Esophagus muscularis mucosa (tissue), 4 donors: Measurements from ENCODE around the gene ADAMTS17. TPM values are rescaled to one million over a fixed set of nuclear protein-coding genes. Genes with fewer than 3 reads are reported as not detected.

ENCODE experiments used
- DNase-seq: peaks from one replicate; pipeline ENCODE4 v3.0.0-alpha.2; 2017; ENCODE audit errors: extremely low spot score
- H3K27ac ChIP-seq, 4 donors: fragments of 200-600 bp; sonication (generic); replicated peaks in 1 of 4; 1 replicate in 3 of 4; 2 replicates in 1 of 4; pipeline ENCODE4 v1.5.1; 2016 to 2019; ENCODE audit warnings: mild to moderate bottlenecking in 1 of 4
- H3K27me3 ChIP-seq, 4 donors: fragments of 200-600 bp; sonication (generic); one replicate each; pipeline versions ENCODE4 v1.5.1 to v1.6.0; 2016 to 2019
- H3K36me3 ChIP-seq, 4 donors: fragments of 200-600 bp; sonication (generic); one replicate each; pipeline ENCODE4 v1.5.1; 2016 to 2019
- H3K4me1 ChIP-seq, 4 donors: fragments of 200-600 bp; sonication (generic); one replicate each; pipeline ENCODE4 v1.5.1; 2016 to 2019
- H3K4me3 ChIP-seq, 4 donors: fragments of 200-600 bp; sonication (generic); 1 replicate in 2 of 4; 2 replicates in 2 of 4; pipeline ENCODE4 v1.5.1; 2016 to 2019; ENCODE audit warnings: mild to moderate bottlenecking in 4 of 4, moderate library complexity in 1 of 4
- H3K9me3 ChIP-seq, 4 donors: fragments of 200-600 bp; sonication (generic); 1 replicate in 3 of 4; 2 replicates in 1 of 4; pipeline ENCODE4 v1.5.1; 2016 to 2019
- EP300 ChIP-seq: sonication (generic); formaldehyde crosslinking; IDR thresholded peaks from one replicate; pipeline ENCODE4 v1.6.1; 2017; ENCODE audit warnings: antibody characterized with exemption
- POLR2A ChIP-seq: fragments of 450-650 bp; IDR thresholded peaks from one replicate; pipeline ENCODE4 v1.6.1; 2017; ENCODE audit warnings: antibody characterized with exemption, moderate library complexity, mild to moderate bottlenecking, low read depth
- POLR2AphosphoS5 ChIP-seq, 2 donors: sonication (generic); formaldehyde crosslinking; IDR thresholded peaks; one replicate each; pipeline ENCODE4 v1.6.1; 2017; ENCODE audit warnings: antibody characterized with exemption in 2 of 2
- WGBS: methylation state at CpG from one replicate; pipeline ENCODE4 v1.1.5; 2018; 5-methylcytosine and 5-hydroxymethylcytosine counted together
- intact Hi-C: fragments of 100-400 bp; cut with DNase I; formaldehyde crosslinking; loops from one replicate; pipeline ENCODE4 v1.15.1; 2023
- total RNA-seq, 4 donors: library from RNA; depleted of rRNA; stranded (reverse); fragments of >200 nt; gene quantifications; one replicate each; pipeline versions ENCODE4 v1.1.0 to v1.2.1, GENCODE V29; 2016
- TF ChIP-seq, protein P1 (sequence below), 3 experiments: fragments of 200-600 bp in 2 of 3; fragments of 450-650 bp in 1 of 3; sonication (generic) in 2 of 3; IDR thresholded peaks; one replicate each; pipeline ENCODE4 v1.5.1; 2017 to 2019; ENCODE audit warnings: antibody characterized with exemption in 3 of 3, mild to moderate bottlenecking in 2 of 3, moderate library complexity in 1 of 3

The ADAMTS17 gene
- total RNA-seq, 4 donors from 2014 or later: 5.3 to 12.0 (median 6.6) TPM

DNA sequence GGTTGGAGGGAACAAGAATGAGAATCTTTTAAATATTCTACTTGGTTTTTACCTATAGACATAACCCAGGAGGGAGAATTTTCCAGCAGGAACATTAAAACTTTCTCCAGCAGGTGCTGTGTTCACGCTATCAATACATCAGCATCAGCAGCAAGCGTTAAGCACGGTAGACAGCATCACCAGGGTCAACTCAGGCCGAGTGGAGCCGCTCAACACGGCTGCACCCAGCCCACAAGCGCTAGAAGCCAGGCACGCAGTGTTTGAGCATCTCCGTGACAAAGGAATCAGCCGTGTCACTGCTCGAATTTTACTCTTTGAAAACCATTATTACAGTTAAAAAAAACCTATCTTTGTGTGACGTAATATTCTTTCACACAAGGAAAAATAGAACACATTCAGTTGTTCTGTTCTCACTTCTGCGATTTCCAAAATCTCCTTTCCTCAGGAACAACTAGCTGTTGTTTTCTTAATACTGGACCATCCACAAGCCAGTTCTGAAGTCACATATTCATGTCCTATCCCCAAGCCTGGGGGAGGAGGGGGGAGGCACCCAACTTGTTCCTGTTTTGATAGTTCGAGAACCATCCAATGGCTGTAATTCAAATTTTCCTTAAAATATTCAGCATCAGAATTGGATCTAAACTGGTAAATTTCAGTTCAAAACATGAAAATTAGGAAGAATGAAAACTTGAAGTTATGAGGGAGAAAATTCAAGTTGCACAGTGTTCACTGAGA, 77.9 kb downstream of the ADAMTS17 start:
- Histone ChIP-seq H3K36me3 (peaks cover 0 to 7% (median 0%) of the 10 kb centered on the region in 4 donors), H3K27ac (no peak overlapping the region), H3K27me3 (no peaks in the 10 kb centered on the region), H3K4me3 (no peak overlapping the region), H3K4me1 (no peaks in the 10 kb centered on the region), H3K9me3 (no peaks in the 10 kb centered on the region)
- 85% methylated on average over 14 of the region's 14 CpGs for WGBS
- DNase-seq: peak; percentile 62
- TF ChIP-seq, protein P1, sequence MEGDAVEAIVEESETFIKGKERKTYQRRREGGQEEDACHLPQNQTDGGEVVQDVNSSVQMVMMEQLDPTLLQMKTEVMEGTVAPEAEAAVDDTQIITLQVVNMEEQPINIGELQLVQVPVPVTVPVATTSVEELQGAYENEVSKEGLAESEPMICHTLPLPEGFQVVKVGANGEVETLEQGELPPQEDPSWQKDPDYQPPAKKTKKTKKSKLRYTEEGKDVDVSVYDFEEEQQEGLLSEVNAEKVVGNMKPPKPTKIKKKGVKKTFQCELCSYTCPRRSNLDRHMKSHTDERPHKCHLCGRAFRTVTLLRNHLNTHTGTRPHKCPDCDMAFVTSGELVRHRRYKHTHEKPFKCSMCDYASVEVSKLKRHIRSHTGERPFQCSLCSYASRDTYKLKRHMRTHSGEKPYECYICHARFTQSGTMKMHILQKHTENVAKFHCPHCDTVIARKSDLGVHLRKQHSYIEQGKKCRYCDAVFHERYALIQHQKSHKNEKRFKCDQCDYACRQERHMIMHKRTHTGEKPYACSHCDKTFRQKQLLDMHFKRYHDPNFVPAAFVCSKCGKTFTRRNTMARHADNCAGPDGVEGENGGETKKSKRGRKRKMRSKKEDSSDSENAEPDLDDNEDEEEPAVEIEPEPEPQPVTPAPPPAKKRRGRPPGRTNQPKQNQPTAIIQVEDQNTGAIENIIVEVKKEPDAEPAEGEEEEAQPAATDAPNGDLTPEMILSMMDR (IDR thresholded peaks at IDR 0.05): no peak
- TF ChIP-seq EP300 (no peak), POLR2AphosphoS5 (IDR thresholded peaks at IDR 0.05) (no peak), POLR2A (no peak)
- intact Hi-C loops: no loop called here

DNA sequence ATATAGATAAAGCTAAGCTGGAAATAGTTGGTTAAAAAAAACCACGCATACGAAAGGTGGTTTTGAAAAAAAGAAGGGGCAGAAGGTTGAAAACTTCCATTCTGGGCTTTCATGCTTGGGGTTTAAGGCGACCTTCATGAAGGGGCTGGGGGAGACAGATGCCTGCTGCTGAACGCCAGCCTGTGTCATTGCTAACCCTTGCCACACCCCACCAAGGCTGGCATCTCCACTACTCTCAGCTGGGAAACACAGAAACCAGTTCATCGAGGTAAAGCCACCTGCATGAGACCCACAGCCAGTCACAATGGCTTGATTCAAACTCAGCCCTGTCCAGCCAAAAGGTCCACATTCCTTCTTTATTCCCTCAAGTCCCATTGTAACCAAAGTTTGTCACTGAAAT, 78.7 kb downstream of the ADAMTS17 start:
- 93% methylated on average over 5 of the region's 5 CpGs for WGBS
- H3K4me1 ChIP-seq: no peaks in the 10 kb centered on the region
- intact Hi-C loops: no loop called here
- peak; percentile 29 for DNase-seq
- H3K9me3 ChIP-seq: no peaks in the 10 kb centered on the region
- H3K27ac ChIP-seq: no peak overlapping the region
- H3K27me3 ChIP-seq: no peaks in the 10 kb centered on the region
- TF ChIP-seq EP300 (no peak), POLR2AphosphoS5 (IDR thresholded peaks at IDR 0.05) (no peak), POLR2A (no peak)
- TF ChIP-seq, protein P1 (IDR thresholded peaks at IDR 0.05): no peak
- peaks cover 0 to 11% (median 0%) of the 10 kb centered on the region in 4 donors for H3K36me3 ChIP-seq
- H3K4me3 ChIP-seq: no peak overlapping the region

DNA sequence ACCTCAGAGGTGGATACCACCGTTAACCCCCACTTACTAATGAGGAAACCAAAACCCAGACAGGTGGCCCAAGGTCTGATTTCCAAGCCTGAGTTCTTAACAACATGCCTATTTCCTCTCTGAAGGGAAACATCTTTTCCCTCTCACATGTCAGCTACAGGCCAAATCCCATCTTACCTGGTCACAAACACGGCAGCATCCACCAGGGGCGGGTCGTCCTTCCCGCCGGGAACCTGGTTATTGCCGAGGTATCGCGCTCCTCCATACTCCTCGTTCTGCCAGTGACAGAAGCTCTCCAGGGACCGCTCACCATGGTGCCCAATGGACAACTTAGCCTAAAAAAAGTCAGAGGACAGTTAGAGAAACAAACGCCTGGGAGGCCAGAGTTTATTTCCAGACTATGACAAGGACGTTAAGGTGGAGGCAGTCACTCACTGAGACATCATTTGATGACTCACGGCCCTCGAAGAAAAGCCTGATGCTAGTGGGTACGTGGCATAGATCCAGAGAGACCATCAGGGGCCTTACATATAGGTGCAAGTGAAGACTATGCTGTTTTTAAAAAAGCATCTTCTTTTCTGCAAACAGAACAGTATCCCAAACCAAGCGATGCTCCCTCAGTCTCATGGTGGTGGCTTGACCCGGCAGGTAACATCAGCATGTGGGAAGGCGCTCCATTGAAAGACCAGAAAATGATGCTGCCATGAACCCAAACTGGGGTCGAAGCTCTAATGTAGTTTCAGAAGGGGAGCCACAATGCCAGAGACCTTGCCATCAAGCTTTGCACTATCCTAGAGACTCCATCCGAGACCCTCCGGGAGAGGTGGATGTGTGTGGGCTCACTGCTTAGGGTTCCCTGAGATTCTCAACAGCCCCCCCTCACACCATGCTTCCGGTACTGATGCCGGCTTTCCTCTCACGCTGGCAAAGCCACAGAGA, 80.2 kb downstream of the ADAMTS17 start:
- intact Hi-C loops: no loop called here
- WGBS: 83% methylated on average over 23 of the region's 25 CpGs
- peak; percentile 90 for DNase-seq
- no peaks in the 10 kb centered on the region for H3K9me3 ChIP-seq
- TF ChIP-seq POLR2A: no peak
- H3K4me3 ChIP-seq: no peak overlapping the region
- H3K27me3 ChIP-seq: no peaks in the 10 kb centered on the region
- no peaks in the 10 kb centered on the region for H3K4me1 ChIP-seq
- peaks cover 0 to 18% (median 0%) of the 10 kb centered on the region in 4 donors for H3K36me3 ChIP-seq
- H3K27ac ChIP-seq: no peak overlapping the region

DNA sequence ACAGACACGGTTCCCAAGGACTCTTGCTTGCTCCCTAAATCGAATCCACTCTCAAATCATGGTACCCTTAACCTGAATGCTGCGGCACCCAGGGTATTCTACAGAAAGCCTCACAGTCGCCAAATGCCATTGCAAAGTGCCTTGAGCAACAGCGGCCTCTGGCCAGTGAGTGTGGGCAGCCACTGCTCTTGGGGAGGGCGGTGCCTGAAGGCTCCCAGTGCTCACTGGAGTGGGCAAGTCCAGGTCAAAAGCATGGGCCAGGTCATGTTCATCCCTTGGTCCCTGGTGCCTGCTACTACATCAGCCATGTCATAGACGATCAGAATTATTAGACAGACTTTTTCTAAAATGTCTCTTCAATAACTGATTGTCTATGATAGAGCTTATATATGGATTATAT, 82.5 kb downstream of the ADAMTS17 start:
- Histone ChIP-seq H3K4me1 (no peaks in the 10 kb centered on the region), H3K27me3 (no peaks in the 10 kb centered on the region), H3K27ac (no peak overlapping the region), H3K9me3 (no peaks in the 10 kb centered on the region), H3K36me3 (peaks cover 0 to 20% (median 0%) of the 10 kb centered on the region in 4 donors), H3K4me3 (no peak overlapping the region)
- WGBS: 77% methylated on average over 7 of the region's 7 CpGs
- TF ChIP-seq POLR2A (no peak), POLR2AphosphoS5 (IDR thresholded peaks at IDR 0.05) (no peak), EP300 (no peak)
- TF ChIP-seq, protein P1 (IDR thresholded peaks at IDR 0.05): no peak
- DNase-seq: peak; percentile 53
- intact Hi-C loops: no loop called here
